HEK293T (cell line): ENCODE measurements around the gene TUBAL3.

Source experiments
- BHLHE40 ChIP-seq: fragments of 450-650 bp; IDR thresholded peaks from 2 replicates; pipeline ENCODE4 v1.6.1; 2016; ENCODE audit warnings: mild to moderate bottlenecking, moderate library complexity, borderline replicate concordance
- CTBP1 ChIP-seq: fragments of 450-650 bp; IDR thresholded peaks from 2 replicates; pipeline ENCODE4 v1.6.1; 2016; ENCODE audit warnings: borderline replicate concordance
- FOXA1 ChIP-seq: fragments of 450-650 bp; IDR thresholded peaks from 2 replicates; pipeline ENCODE4 v1.6.1; 2016; ENCODE audit warnings: mild to moderate bottlenecking
- FOXK2 ChIP-seq: fragments of 450-650 bp; IDR thresholded peaks from 2 replicates; pipeline ENCODE4 v1.6.1; 2016; ENCODE audit warnings: mild to moderate bottlenecking
- HDGF ChIP-seq: fragments of 450-650 bp; IDR thresholded peaks from 2 replicates; pipeline ENCODE4 v1.6.1; 2017; ENCODE audit warnings: antibody characterized with exemption, borderline replicate concordance
- PKNOX1 ChIP-seq: fragments of 450-650 bp; IDR thresholded peaks from 2 replicates; pipeline ENCODE4 v1.6.1; 2016
- SP1 ChIP-seq: fragments of 450-650 bp; IDR thresholded peaks from 2 replicates; pipeline ENCODE4 v1.6.1; 2017
- TARDBP ChIP-seq: fragments of 450-650 bp; IDR thresholded peaks from 2 replicates; pipeline ENCODE4 v1.6.1; 2016

- TF ChIP-seq TARDBP (no peak), CTBP1 (no peak), HDGF (no peak), BHLHE40 (no peak), SP1 (no peak), PKNOX1 (no peak), FOXK2 (no peak), FOXA1 (no peak)
These were observed 12.4 kb upstream of the TUBAL3 start for GRCh38 chr10:5416981-5417380.
